ENCODE measurements around the gene ARL2BP. TPM values are rescaled to one million over a fixed set of nuclear protein-coding genes. Genes with fewer than 3 reads are reported as not detected.

Gene ARL2BP
- total and polyA plus RNA-seq, 2 of the 13 experiments (the other 11 are each of a cell fraction or from before 2014, with no cell fraction given): 64.3 to 67.6 TPM

DNA sequence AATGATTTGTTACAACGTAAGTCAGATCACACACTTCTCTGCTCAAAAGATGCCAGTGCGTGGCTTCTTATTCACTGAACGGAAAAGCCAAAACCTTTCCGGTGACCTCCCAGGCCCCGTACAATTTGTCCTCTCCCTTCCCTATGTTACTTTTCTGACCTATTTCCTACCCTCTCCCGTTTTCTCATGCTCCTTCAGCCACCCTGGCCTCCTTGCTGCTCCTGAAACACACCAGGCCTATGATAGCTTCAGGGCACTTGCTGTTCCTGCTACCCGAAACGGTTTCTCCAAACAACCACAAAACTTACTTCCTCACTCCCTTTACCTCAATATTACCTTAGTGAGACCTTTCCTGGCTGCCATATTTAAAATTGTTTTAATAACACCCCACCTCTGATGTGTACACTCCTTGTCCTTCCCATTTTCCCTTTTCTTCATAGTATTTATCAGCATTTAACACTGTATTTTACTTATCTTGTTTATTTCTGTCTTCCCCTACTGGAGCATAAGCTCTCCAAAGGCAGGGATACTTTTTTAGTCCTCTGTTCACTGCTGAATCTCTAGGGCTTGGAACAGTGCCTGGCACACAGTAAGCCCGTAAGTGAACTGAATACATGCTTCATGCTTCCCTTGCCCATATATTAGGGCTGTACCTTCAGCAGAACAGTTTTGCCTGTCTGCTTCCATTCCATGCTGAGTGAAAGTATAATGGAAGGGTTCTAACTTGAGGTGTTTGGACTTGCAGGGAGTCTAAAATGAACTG is 10.9 kb upstream of the ARL2BP start (continued):
- no peak for TF ChIP-seq MATR3 (CRISPR knock-in tag; IDR thresholded peaks at IDR 0.05)

DNA sequence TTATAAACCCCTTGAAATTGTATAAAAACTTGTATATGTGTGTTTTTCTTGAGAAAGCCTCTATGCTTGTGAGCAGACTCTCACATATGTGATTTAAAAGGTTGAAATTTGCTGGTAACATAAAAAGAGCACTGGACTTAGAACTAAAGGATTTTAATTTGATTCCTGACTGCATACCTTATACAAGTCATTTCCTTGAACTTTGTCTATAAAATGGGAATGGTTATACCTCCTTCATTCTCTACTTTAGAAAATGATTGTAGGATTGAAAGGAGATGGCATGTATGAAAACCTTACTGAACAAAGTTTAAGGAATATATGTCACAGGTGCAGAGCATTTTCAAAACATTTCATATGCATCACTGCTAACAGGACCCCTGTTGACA is 10.4 kb upstream of the ARL2BP start:
- DNase-seq (ENCODE audit: low spot score): no peak
- intact Hi-C loops (cut with micrococcal nuclease; ENCODE audit: unreplicated experiment) (no loop called here), in situ Hi-C loops (cut with HindIII; ENCODE audit: extremely low pct_ligation_motif_present, low pct_unique_long_range_greater_than_20kb) (no loop called here)
- H3K27me3 ChIP-seq (ENCODE audit: control insufficient read depth in 1 of 2, insufficient read depth in 2 of 2, low read length in 2 of 2): no peaks in the 10 kb centered on the region
- ChIA-PET POLR2A (no interaction called here), CTCF (ENCODE audit: low intra/inter-chr PET ratio, low total read pairs) (no interaction called here)
- H3K79me2 ChIP-seq (ENCODE audit: insufficient read depth, low read length): no peaks in the 10 kb centered on the region
- H4K20me1 ChIP-seq (ENCODE audit: insufficient read depth, low read length): no peaks in the 10 kb centered on the region
- H3K36me3 ChIP-seq (replicated peaks in 1 of 2; ENCODE audit: control insufficient read depth in 1 of 2, insufficient read depth in 2 of 2, low read length in 2 of 2): peaks cover 44 to 79% of the 10 kb centered on the region in 2 experiments
- no peak overlapping the region for H3K27ac ChIP-seq (ENCODE audit: extremely low read length, insufficient read depth, low read length)
- FAIRE-seq: no peak
- ATAC-seq: no peak
- no peak overlapping the region for H2AFZ ChIP-seq (ENCODE audit: low read length)
- H3K9me3 ChIP-seq (ENCODE audit: low read length): no peaks in the 10 kb centered on the region
- H3K9ac ChIP-seq (ENCODE audit: insufficient read depth, low read depth, low read length): no peak overlapping the region
- H3K4me3 ChIP-seq (replicated peaks in 1 of 3; ENCODE audit: insufficient read depth in 1 of 3, low read depth in 2 of 3, low read length in 3 of 3): no peak overlapping the region
- TF ChIP-seq CBFB (CRISPR knock-in tag; IDR thresholded peaks at IDR 0.05) (no peak), ZNF160 (CRISPR knock-in tag; IDR thresholded peaks at IDR 0.05) (no peak), KLF15 (CRISPR knock-in tag; IDR thresholded peaks at IDR 0.05; ENCODE audit: borderline replicate concordance) (no peak), ZNF24 (IDR thresholded peaks at IDR 0.05) (no peak), TBX2 (CRISPR knock-in tag; IDR thresholded peaks at IDR 0.05; ENCODE audit: borderline replicate concordance) (no peak), MAX (IDR thresholded peaks at IDR 0.05) (no peak), MLXIP (CRISPR knock-in tag; IDR thresholded peaks at IDR 0.05; ENCODE audit: borderline replicate concordance) (no peak), ZNF17 (CRISPR knock-in tag; IDR thresholded peaks at IDR 0.05) (no peak), ELK4 (CRISPR knock-in tag; IDR thresholded peaks at IDR 0.05; ENCODE audit: borderline replicate concordance) (no peak), ZBTB39 (CRISPR knock-in tag; IDR thresholded peaks at IDR 0.05) (no peak), ZNF510 (CRISPR knock-in tag; IDR thresholded peaks at IDR 0.05; ENCODE audit: low read depth) (no peak)
- TF ChIP-seq, protein P1, sequence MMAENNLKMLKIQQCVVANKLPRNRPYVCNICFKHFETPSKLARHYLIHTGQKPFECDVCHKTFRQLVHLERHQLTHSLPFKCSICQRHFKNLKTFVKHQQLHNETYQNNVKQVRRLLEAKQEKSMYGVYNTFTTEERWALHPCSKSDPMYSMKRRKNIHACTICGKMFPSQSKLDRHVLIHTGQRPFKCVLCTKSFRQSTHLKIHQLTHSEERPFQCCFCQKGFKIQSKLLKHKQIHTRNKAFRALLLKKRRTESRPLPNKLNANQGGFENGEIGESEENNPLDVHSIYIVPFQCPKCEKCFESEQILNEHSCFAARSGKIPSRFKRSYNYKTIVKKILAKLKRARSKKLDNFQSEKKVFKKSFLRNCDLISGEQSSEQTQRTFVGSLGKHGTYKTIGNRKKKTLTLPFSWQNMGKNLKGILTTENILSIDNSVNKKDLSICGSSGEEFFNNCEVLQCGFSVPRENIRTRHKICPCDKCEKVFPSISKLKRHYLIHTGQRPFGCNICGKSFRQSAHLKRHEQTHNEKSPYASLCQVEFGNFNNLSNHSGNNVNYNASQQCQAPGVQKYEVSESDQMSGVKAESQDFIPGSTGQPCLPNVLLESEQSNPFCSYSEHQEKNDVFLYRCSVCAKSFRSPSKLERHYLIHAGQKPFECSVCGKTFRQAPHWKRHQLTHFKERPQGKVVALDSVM (CRISPR knock-in tag; IDR thresholded peaks at IDR 0.05): no peak
- H3K4me2 ChIP-seq (ENCODE audit: low read depth, low read length): no peak overlapping the region
- BruUV-seq (replicated peaks): no TSS peak
- H3K4me1 ChIP-seq (ENCODE audit: insufficient read depth, low read length): no peaks in the 10 kb centered on the region
